HG03095 (cell line): ENCODE results near the gene SYNDIG1.

ENCODE experiments used
- ATAC-seq: cut with Tn5 transposase; IDR thresholded peaks from one replicate; pipeline ENCODE4 v1.9.1; 2021; ENCODE audit warnings: moderate library complexity; ENCODE audit not compliant: unreplicated experiment

SYNDIG1 gene

GRCh38 chr20:24684421-24684871, 215.0 kb downstream of the SYNDIG1 start:
- no peak for ATAC-seq

GRCh38 chr20:24684956-24685691, 215.7 kb downstream of the SYNDIG1 start:
- ATAC-seq: no peak

- no peak for ATAC-seq
Measured at GRCh38 chr20:24685736-24686135, 216.3 kb downstream of the SYNDIG1 start.

- no peak for ATAC-seq
Measured at GRCh38 chr20:24686156-24686555, 216.7 kb downstream of the SYNDIG1 start.

- no peak for ATAC-seq
Measured at GRCh38 chr20:24690408-24690807, 221.0 kb downstream of the SYNDIG1 start.

GRCh38 chr20:24691901-24692351, 222.5 kb downstream of the SYNDIG1 start:
- ATAC-seq: no peak

- ATAC-seq: no peak
Measured at GRCh38 chr20:24692446-24693200, 223.2 kb downstream of the SYNDIG1 start.

- no peak for ATAC-seq
Measured at GRCh38 chr20:24693466-24694156, 224.2 kb downstream of the SYNDIG1 start.

- no peak for ATAC-seq
Measured at GRCh38 chr20:24694157-24694726, 224.8 kb downstream of the SYNDIG1 start.

GRCh38 chr20:24694727-24695528, 225.5 kb downstream of the SYNDIG1 start:
- no peak for ATAC-seq

GRCh38 chr20:24695529-24696225, 226.2 kb downstream of the SYNDIG1 start:
- no peak for ATAC-seq

- ATAC-seq: no peak
Measured at GRCh38 chr20:24696396-24696795, 227.0 kb downstream of the SYNDIG1 start.

GRCh38 chr20:24697411-24697810, 228.0 kb downstream of the SYNDIG1 start:
- no peak for ATAC-seq

GRCh38 chr20:24698189-24698588, 228.8 kb downstream of the SYNDIG1 start:
- ATAC-seq: no peak

- no peak for ATAC-seq
Measured at GRCh38 chr20:24698706-24699206, 229.3 kb downstream of the SYNDIG1 start.

- ATAC-seq: no peak
Measured at GRCh38 chr20:24699321-24700165, 230.1 kb downstream of the SYNDIG1 start.

GRCh38 chr20:24700166-24700860, 230.9 kb downstream of the SYNDIG1 start:
- no peak for ATAC-seq

GRCh38 chr20:24701027-24701426, 231.6 kb downstream of the SYNDIG1 start:
- no peak for ATAC-seq
